ENCODE data around the gene ARHGAP44. TPM values are rescaled to one million over a fixed set of nuclear protein-coding genes. Genes with fewer than 3 reads are reported as not detected.

Gene ARHGAP44
- total RNA-seq, 2 experiments from 2014 or later = not detected

- H3K4me1 Mint-ChIP-seq (ENCODE audit: low read depth) = no peaks in the 10 kb centered on the region
- no peak for ATAC-seq (ENCODE audit: poor library complexity)
Observed at GRCh38 chr17:12936501-12936900, 147.2 kb downstream of the ARHGAP44 start.

GRCh38 chr17:12940699-12941098 is 151.4 kb downstream of the ARHGAP44 start:
- H3K36me3 ChIP-seq (ENCODE audit: insufficient read depth, low read length) = no peaks in the 10 kb centered on the region
- CTCF ChIA-PET = interaction anchor here (0.6 kb wide), 1 partner anchor 624 kb away, joined by 4 read pairs; no protein-coding TSS in a partner anchor
- ATAC-seq (ENCODE audit: poor library complexity) (no peak), DNase-seq (no peak)
- H3K27me3 ChIP-seq (ENCODE audit: control insufficient read depth in 1 of 2, insufficient read depth in 2 of 2, low read length in 2 of 2) = peaks cover 0 to under 1% of the 10 kb centered on the region in 2 experiments
- Mint-ChIP-seq H3K27me3 (peaks cover 8% of the 10 kb centered on the region), H3K9me3 (peaks cover 7% of the 10 kb centered on the region), H3K4me1 (ENCODE audit: low read depth) (no peaks in the 10 kb centered on the region), H3K4me3 (no peak overlapping the region), H3K36me3 (ENCODE audit: low read depth) (no peaks in the 10 kb centered on the region), H3K27ac (no peak overlapping the region)
- intact Hi-C loops (cut with DNase I, micrococcal nuclease) = no loop called here
- peaks cover 0 to 8% of the 10 kb centered on the region in 2 experiments for H3K9me3 ChIP-seq (ENCODE audit: control insufficient read depth in 1 of 2, insufficient read depth in 1 of 2, low read length in 2 of 2)
- TF ChIP-seq, protein P1, sequence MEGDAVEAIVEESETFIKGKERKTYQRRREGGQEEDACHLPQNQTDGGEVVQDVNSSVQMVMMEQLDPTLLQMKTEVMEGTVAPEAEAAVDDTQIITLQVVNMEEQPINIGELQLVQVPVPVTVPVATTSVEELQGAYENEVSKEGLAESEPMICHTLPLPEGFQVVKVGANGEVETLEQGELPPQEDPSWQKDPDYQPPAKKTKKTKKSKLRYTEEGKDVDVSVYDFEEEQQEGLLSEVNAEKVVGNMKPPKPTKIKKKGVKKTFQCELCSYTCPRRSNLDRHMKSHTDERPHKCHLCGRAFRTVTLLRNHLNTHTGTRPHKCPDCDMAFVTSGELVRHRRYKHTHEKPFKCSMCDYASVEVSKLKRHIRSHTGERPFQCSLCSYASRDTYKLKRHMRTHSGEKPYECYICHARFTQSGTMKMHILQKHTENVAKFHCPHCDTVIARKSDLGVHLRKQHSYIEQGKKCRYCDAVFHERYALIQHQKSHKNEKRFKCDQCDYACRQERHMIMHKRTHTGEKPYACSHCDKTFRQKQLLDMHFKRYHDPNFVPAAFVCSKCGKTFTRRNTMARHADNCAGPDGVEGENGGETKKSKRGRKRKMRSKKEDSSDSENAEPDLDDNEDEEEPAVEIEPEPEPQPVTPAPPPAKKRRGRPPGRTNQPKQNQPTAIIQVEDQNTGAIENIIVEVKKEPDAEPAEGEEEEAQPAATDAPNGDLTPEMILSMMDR (IDR thresholded peaks at IDR 0.05) = no peak
- no peak overlapping the region for H3K4me3 ChIP-seq (ENCODE audit: low read length)
- no peaks in the 10 kb centered on the region for H3K4me1 ChIP-seq (ENCODE audit: insufficient read depth, low read length)
- no peak overlapping the region for H3K27ac ChIP-seq (ENCODE audit: low read depth in 1 of 2, low read length in 2 of 2)
- POLR2A ChIA-PET = no interaction called here

More at GRCh38 chr17:12936501-12936900, 147.2 kb downstream of the ARHGAP44 start:
- peaks cover 7% of the 10 kb centered on the region for H3K9me3 Mint-ChIP-seq
- ChIA-PET CTCF (no interaction called here), POLR2A (no interaction called here)
- H3K4me3 ChIP-seq (ENCODE audit: low read length) = no peak overlapping the region
- H3K27ac Mint-ChIP-seq = no peak overlapping the region
- no peak overlapping the region for H3K27ac ChIP-seq (ENCODE audit: low read depth in 1 of 2, low read length in 2 of 2)
- H3K4me1 ChIP-seq (ENCODE audit: insufficient read depth, low read length) = no peaks in the 10 kb centered on the region
- H3K36me3 Mint-ChIP-seq (ENCODE audit: low read depth) = no peaks in the 10 kb centered on the region
- peaks cover 11% of the 10 kb centered on the region for H3K27me3 Mint-ChIP-seq
- no peaks in the 10 kb centered on the region for H3K9me3 ChIP-seq (ENCODE audit: control insufficient read depth in 1 of 2, insufficient read depth in 1 of 2, low read length in 2 of 2)
- no peaks in the 10 kb centered on the region for H3K36me3 ChIP-seq (ENCODE audit: insufficient read depth, low read length)
- no peak overlapping the region for H3K4me3 Mint-ChIP-seq
- no peaks in the 10 kb centered on the region for H3K27me3 ChIP-seq (ENCODE audit: control insufficient read depth in 1 of 2, insufficient read depth in 2 of 2, low read length in 2 of 2)
- intact Hi-C loops (cut with DNase I, micrococcal nuclease) = no loop called here
- TF ChIP-seq, protein P1 (IDR thresholded peaks at IDR 0.05) = no peak
- no peak for DNase-seq

DNA sequence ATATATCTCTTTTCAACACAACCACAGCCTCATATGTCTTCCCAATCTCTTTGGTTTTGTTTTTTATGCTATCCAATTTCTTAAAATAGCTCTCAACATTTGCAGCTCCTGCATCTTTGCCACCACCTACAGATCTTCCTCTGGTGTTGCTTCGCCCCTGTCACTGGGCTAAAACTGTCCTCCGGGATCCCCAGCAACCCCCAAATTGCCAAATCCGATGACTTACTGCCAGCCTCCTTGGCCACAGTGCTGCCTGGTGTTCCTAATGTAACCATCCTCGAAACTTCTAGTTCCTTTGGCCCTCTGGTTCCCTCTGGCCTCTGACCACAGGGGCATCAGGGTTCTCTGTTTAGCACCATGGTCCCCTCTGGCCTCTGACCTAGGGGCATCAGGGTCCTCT is 157.7 kb downstream of the ARHGAP44 start:
- ATAC-seq (ENCODE audit: poor library complexity) = no peak

More for the DNA sequence above, 157.7 kb downstream of the ARHGAP44 start:
- intact Hi-C loops (cut with DNase I, micrococcal nuclease) = no loop called here
- no peak for DNase-seq
- Histone ChIP-seq H3K4me1 (ENCODE audit: insufficient read depth, low read length) (no peaks in the 10 kb centered on the region), H3K4me3 (ENCODE audit: low read length) (no peak overlapping the region), H3K36me3 (ENCODE audit: insufficient read depth, low read length) (no peaks in the 10 kb centered on the region), H3K27me3 (ENCODE audit: control insufficient read depth in 1 of 2, insufficient read depth in 2 of 2, low read length in 2 of 2) (peaks cover 0 to 2% of the 10 kb centered on the region in 2 experiments), H3K27ac (ENCODE audit: low read depth in 1 of 2, low read length in 2 of 2) (no peak overlapping the region), H3K9me3 (ENCODE audit: control insufficient read depth in 1 of 2, insufficient read depth in 1 of 2, low read length in 2 of 2) (peaks cover 0 to 10% of the 10 kb centered on the region in 2 experiments)
- H3K27me3 Mint-ChIP-seq = peaks cover 8% of the 10 kb centered on the region
- TF ChIP-seq, protein P1 (IDR thresholded peaks at IDR 0.05) = no peak
- peaks cover 2% of the 10 kb centered on the region for H3K9me3 Mint-ChIP-seq
- ChIA-PET POLR2A (no interaction called here), CTCF (no interaction called here)
- H3K4me3 Mint-ChIP-seq = no peak overlapping the region
- no peaks in the 10 kb centered on the region for H3K36me3 Mint-ChIP-seq (ENCODE audit: low read depth)
- no peaks in the 10 kb centered on the region for H3K4me1 Mint-ChIP-seq (ENCODE audit: low read depth)
- H3K27ac Mint-ChIP-seq = no peak overlapping the region

All from CD4-positive, alpha-beta T cell (primary cell).